Keratinocyte (primary cell): ENCODE data around the gene NOTUM. TPM values are rescaled to one million over a fixed set of nuclear protein-coding genes. Genes with fewer than 3 reads are reported as not detected.

Source experiments
- DNase-seq: peaks from one replicate; pipeline ENCODE4 v3.0.0-alpha.2; 2011; ENCODE audit warnings: low read depth, missing footprints, low spot score
- FAIRE-seq: peaks from 2 replicates; lab custom pipeline; 2011; peaks lifted over from hg19 to GRCh38; lab: Jason Lieb, UNC
- H2AFZ ChIP-seq: 2 replicates; pipeline ENCODE4 v1.6.0; 2012; ENCODE audit warnings: low read length, control low read depth, inconsistent platforms; ENCODE audit not compliant: control insufficient read depth
- H3K27ac ChIP-seq: 2 replicates; pipeline ENCODE4 v1.5.1; 2011; ENCODE audit warnings: low read length; ENCODE audit not compliant: control insufficient read depth, insufficient read depth
- H3K27me3 ChIP-seq: 3 replicates; pipeline ENCODE4 v1.6.0; 2011; ENCODE audit warnings: low read length; ENCODE audit not compliant: control insufficient read depth, insufficient read depth; ENCODE audit errors: extremely low read depth
- H3K36me3 ChIP-seq, 2 experiments: 2 replicates in 1 of 2; 3 replicates in 1 of 2; pipeline ENCODE4 v1.5.1; 2011; ENCODE audit warnings: low read length in 2 of 2, mild to moderate bottlenecking in 1 of 2; ENCODE audit not compliant: control insufficient read depth in 2 of 2, insufficient read depth in 2 of 2; ENCODE audit errors: extremely low read depth in 1 of 2
- H3K4me1 ChIP-seq: 3 replicates; pipeline ENCODE4 v1.5.1; 2011; ENCODE audit warnings: low read length; ENCODE audit not compliant: control insufficient read depth, insufficient read depth; ENCODE audit errors: extremely low read depth
- H3K4me2 ChIP-seq: 3 replicates; pipeline ENCODE4 v1.6.0; 2011; ENCODE audit warnings: low read depth, low read length; ENCODE audit not compliant: control insufficient read depth, insufficient read depth; ENCODE audit errors: extremely low read depth
- H3K4me3 ChIP-seq, 3 experiments: fragments of 200-600 bp in 1 of 3; sonication (generic) in 1 of 3; 2 replicates in 2 of 3; 3 replicates in 1 of 3; pipeline ENCODE4 v1.5.1; 2011 to 2016; ENCODE audit warnings: low read length in 3 of 3, mild to moderate bottlenecking in 3 of 3, control low read depth in 2 of 3, inconsistent platforms in 1 of 3, low read depth in 1 of 3, mixed read lengths in 1 of 3, mixed run types in 1 of 3, moderate library complexity in 1 of 3; ENCODE audit not compliant: control insufficient read depth in 2 of 3, insufficient read depth in 2 of 3; ENCODE audit errors: extremely low read depth in 1 of 3
- H3K79me2 ChIP-seq: 2 replicates; pipeline ENCODE4 v1.6.0; 2012; ENCODE audit warnings: low read length; ENCODE audit not compliant: control insufficient read depth, insufficient read depth
- H3K9ac ChIP-seq: 3 replicates; pipeline ENCODE4 v1.6.0; 2011; ENCODE audit warnings: low read length; ENCODE audit not compliant: control insufficient read depth, insufficient read depth; ENCODE audit errors: extremely low read depth
- H3K9me1 ChIP-seq: 3 replicates; pipeline ENCODE4 v1.6.0; 2011; ENCODE audit warnings: low read length; ENCODE audit not compliant: control insufficient read depth, insufficient read depth; ENCODE audit errors: extremely low read depth
- H3K9me3 ChIP-seq: 2 replicates; pipeline ENCODE4 v1.5.1; 2012; ENCODE audit warnings: low read depth, low read length; ENCODE audit not compliant: control insufficient read depth
- H4K20me1 ChIP-seq: 3 replicates; pipeline ENCODE4 v1.6.0; 2011; ENCODE audit warnings: low read length; ENCODE audit not compliant: control insufficient read depth, insufficient read depth; ENCODE audit errors: extremely low read depth
- CTCF ChIP-seq, 3 experiments: IDR thresholded peaks in 1 of 3; conservative IDR thresholded peaks in 1 of 3; optimal IDR thresholded peaks in 1 of 3; 2 replicates in 2 of 3; 3 replicates in 1 of 3; pipeline versions ENCODE3 to v1.5.1; 2011; ENCODE audit warnings: low read length in 3 of 3, mild to moderate bottlenecking in 3 of 3, moderate library complexity in 2 of 3, control low read depth in 1 of 3, inconsistent platforms in 1 of 3; ENCODE audit not compliant: insufficient read depth in 2 of 3; ENCODE audit errors: extremely low read depth in 1 of 3
- EZH2 ChIP-seq: IDR thresholded peaks from one replicate; pipeline ENCODE4 v1.6.1; 2012; ENCODE audit warnings: inconsistent platforms, mild to moderate bottlenecking, low read length, moderate library complexity
- dilution Hi-C: fragments of 300-500 bp; cut with MboI; formaldehyde crosslinking; loops from one replicate; pipeline ENCODE4 v1.7.0; 2020; ENCODE audit warnings: low sequenced_read_pairs; ENCODE audit not compliant: extremely low pct_ligation_motif_present
- polyA plus RNA-seq, 5 experiments: library from polyadenylated mRNA; depleted of rRNA in 3 of 5; stranded (reverse) in 3 of 5; stranded (forward) in 1 of 5; unstranded in 1 of 5; fragments of >200 nt; gene quantifications; 1 replicate in 1 of 5; 2 replicates in 3 of 5; 3 replicates in 1 of 5; pipeline versions ENCODE4 v1.2.1 to v1.2.3, GENCODE V29; 2011 to 2012; ENCODE audit warnings: missing spikeins in 2 of 5, low read depth in 1 of 5, low replicate concordance in 1 of 5

Gene NOTUM
- polyA plus RNA-seq, 1 donor (not counting 4 experiments of a cell fraction or from before 2014, with no cell fraction given), result not detected

DNA sequence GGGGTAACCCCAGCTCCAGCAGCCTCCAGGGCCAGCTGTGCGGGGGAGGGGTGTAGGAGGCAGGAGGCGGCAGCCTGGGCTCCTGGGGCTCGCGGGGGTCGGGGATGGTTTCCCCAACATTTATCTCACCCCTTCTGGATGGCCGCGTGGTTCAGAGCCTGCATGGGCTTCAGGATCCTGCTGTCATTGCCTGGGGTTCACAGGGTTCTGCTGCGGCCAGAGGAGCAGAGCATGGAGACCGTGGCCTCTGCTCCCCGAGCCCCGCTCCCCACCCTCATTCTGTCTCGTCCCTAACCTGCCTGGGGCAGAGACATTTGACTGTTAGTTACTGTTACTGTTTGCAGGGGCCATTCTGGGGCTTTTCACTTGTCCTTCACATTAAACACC lies 18.8 kb downstream of the NOTUM start:
- Histone ChIP-seq H3K4me1 (no peaks in the 10 kb centered on the region), H3K36me3 (no peaks in the 10 kb centered on the region), H3K27me3 (peaks cover 16% of the 10 kb centered on the region), H3K27ac (no peak overlapping the region), H3K79me2 (no peaks in the 10 kb centered on the region), H3K9ac (no peak overlapping the region), H2AFZ (no peak overlapping the region), H3K9me1 (no peaks in the 10 kb centered on the region), H3K9me3 (no peaks in the 10 kb centered on the region), H3K4me3 (no peak overlapping the region), H4K20me1 (no peaks in the 10 kb centered on the region), H3K4me2 (no peak overlapping the region)
- TF ChIP-seq EZH2, result no peak
- TF ChIP-seq CTCF (optimal IDR thresholded peaks at IDR 0.05 in 1 of 3, IDR thresholded peaks at IDR 0.05 in 1 of 3, conservative IDR thresholded peaks at IDR 0.05 in 1 of 3; ENCODE audit: extremely low read depth in 1 of 3, insufficient read depth in 2 of 3, low read length in 3 of 3), result no peak
- FAIRE-seq, result no peak
- DNase-seq, result no peak
- dilution Hi-C loops, result no loop called here

DNA sequence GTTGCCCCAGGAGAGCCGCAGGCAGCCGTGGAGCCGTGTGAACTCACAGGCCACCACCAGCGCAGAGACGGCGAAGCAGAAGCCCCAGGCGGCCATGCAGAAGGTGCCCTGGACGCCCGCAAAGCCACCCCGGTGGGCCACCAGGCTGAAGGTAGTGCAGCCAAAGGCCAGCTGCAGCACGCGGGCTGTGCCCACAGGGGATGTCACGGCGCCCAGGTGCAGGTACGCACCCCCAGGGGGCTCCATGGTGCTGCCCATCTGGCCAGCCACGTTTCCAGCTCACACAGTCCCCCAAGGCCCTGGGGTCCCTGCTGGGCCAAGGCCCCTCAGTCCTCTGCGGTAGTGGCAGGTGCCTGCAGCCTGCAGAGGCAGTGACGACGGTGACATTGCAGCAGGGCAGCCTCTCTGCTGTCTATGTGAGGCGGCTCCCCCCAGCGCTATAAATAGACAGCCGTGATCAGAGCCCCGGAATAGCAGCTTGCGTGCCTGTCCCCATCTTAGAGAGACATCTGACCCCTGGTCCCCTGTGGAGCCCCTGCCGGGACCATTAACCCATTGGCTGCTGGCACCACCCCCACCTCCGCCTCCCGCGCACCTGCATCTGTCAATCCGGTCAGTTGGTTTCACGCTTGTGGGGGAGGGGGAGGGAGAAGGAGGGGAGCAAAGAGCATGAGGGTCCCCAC lies 19.4 kb downstream of the NOTUM start:
- Histone ChIP-seq H4K20me1 (no peaks in the 10 kb centered on the region), H3K9me1 (no peaks in the 10 kb centered on the region), H3K79me2 (no peaks in the 10 kb centered on the region), H3K27ac (no peak overlapping the region), H3K27me3 (peaks cover 16% of the 10 kb centered on the region), H3K9ac (no peak overlapping the region), H3K4me2 (no peak overlapping the region), H3K4me1 (no peaks in the 10 kb centered on the region), H3K4me3 (no peak overlapping the region), H2AFZ (no peak overlapping the region), H3K9me3 (no peaks in the 10 kb centered on the region), H3K36me3 (no peaks in the 10 kb centered on the region)
- no peak for FAIRE-seq
- DNase-seq, result no peak
- TF ChIP-seq CTCF (optimal IDR thresholded peaks at IDR 0.05 in 1 of 3, IDR thresholded peaks at IDR 0.05 in 1 of 3, conservative IDR thresholded peaks at IDR 0.05 in 1 of 3; ENCODE audit: extremely low read depth in 1 of 3, insufficient read depth in 2 of 3, low read length in 3 of 3), result no peak
- no peak for TF ChIP-seq EZH2
- dilution Hi-C loops, result no loop called here
